Thymus (tissue), 11 donors: Measurements from ENCODE around the gene CIB4. TPM values are rescaled to one million over a fixed set of nuclear protein-coding genes. Genes with fewer than 3 reads are reported as not detected.

Experiments used
- DNase-seq, 9 donors: peaks; one replicate each; pipeline ENCODE4 v3.0.0-alpha.2; 2013; ENCODE audit warnings: low spot score in 9 of 9, low read depth in 6 of 9, missing footprints in 1 of 9
- H3K27ac ChIP-seq, 2 donors: one replicate each; pipeline ENCODE4 v1.5.1; 2013; ENCODE audit warnings: control low read depth in 1 of 2, low read depth in 1 of 2, low read length in 1 of 2, mild to moderate bottlenecking in 1 of 2, moderate library complexity in 1 of 2
- H3K27me3 ChIP-seq, 2 donors: one replicate each; pipeline ENCODE4 v1.5.1; 2013; ENCODE audit warnings: low read length in 1 of 2; ENCODE audit not compliant: control insufficient read depth in 2 of 2, insufficient read depth in 1 of 2
- H3K36me3 ChIP-seq, 2 donors: one replicate each; pipeline ENCODE4 v1.5.1; 2013; ENCODE audit warnings: low read length in 1 of 2, mild to moderate bottlenecking in 1 of 2, moderate library complexity in 1 of 2; ENCODE audit not compliant: control insufficient read depth in 2 of 2, insufficient read depth in 2 of 2
- H3K4me1 ChIP-seq, 2 donors: one replicate each; pipeline ENCODE4 v1.5.1; 2013; ENCODE audit warnings: low read length in 2 of 2; ENCODE audit not compliant: control insufficient read depth in 2 of 2, insufficient read depth in 2 of 2
- H3K4me3 ChIP-seq, 2 donors: one replicate each; pipeline ENCODE4 v1.5.1; 2013; ENCODE audit warnings: low read length in 2 of 2, control low read depth in 1 of 2, mild to moderate bottlenecking in 1 of 2
- H3K9me3 ChIP-seq, 2 donors: one replicate each; pipeline ENCODE4 v1.5.1; 2013; ENCODE audit warnings: low read length in 1 of 2, mild to moderate bottlenecking in 1 of 2; ENCODE audit not compliant: control insufficient read depth in 2 of 2, insufficient read depth in 1 of 2
- WGBS: extraction: QIAGEN DNeasy Blood & Tissue Kit; methylation state at CpG from one replicate; pipeline ENCODE4 v1.1.7; 2013; 5-methylcytosine and 5-hydroxymethylcytosine counted together
- polyA plus RNA-seq: library from polyadenylated mRNA; stranded (reverse); fragments of 200-250 nt; gene quantifications from one replicate; pipeline ENCODE4 v1.2.3, GENCODE V29; 2013
- total RNA-seq: library from RNA; stranded (reverse); fragments of 120-200 nt; gene quantifications from one replicate; pipeline ENCODE4 v1.2.4, GENCODE V29; 2013
- donor health status: healthy.

The CIB4 gene
- total and polyA plus RNA-seq, 2 donors = 0.19 TPM; not detected in 1

DNA sequence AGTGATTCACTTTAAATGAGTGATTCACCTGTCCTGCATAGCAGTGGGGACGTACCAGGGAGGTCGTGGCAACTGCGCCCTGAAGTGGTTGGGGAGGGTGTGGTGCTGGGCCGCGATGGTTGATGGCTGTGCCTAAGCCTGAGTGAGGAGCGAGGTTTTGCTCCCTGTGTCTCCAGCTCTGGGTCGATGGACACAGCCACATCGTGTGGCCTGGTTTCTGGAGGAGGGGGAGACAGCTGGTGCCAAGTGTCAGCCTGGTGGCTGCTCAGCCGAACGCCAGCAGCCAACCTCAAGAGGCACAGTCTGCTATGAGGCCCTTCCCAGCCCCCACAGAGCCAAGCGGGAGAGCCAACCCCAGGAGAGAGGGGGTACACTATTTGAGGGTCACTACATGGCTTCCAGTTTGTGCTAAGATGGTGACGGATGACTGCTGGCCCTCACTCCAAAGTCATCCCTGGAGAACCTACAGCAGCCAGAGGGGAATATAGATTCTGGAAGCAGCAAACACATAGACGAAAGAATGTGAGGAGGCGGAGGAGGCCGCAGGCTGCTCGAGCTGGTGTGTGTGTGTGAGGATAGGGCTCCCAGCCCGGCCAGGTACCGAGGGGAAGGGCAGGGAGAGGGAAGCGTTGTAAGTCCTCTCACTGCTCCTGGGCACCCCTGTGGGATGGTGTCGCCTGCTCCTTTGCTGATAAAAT is 104.6 kb downstream of the CIB4 start:
- Histone ChIP-seq H3K27me3 (peaks cover 0 to 6% of the 10 kb centered on the region in 2 donors), H3K36me3 (no peaks in the 10 kb centered on the region), H3K9me3 (no peaks in the 10 kb centered on the region), H3K4me1 (no peaks in the 10 kb centered on the region), H3K27ac (no peak overlapping the region), H3K4me3 (no peak overlapping the region)
- WGBS = 90% methylated on average over 20 of the region's 20 CpGs
- DNase-seq = no peak

DNA sequence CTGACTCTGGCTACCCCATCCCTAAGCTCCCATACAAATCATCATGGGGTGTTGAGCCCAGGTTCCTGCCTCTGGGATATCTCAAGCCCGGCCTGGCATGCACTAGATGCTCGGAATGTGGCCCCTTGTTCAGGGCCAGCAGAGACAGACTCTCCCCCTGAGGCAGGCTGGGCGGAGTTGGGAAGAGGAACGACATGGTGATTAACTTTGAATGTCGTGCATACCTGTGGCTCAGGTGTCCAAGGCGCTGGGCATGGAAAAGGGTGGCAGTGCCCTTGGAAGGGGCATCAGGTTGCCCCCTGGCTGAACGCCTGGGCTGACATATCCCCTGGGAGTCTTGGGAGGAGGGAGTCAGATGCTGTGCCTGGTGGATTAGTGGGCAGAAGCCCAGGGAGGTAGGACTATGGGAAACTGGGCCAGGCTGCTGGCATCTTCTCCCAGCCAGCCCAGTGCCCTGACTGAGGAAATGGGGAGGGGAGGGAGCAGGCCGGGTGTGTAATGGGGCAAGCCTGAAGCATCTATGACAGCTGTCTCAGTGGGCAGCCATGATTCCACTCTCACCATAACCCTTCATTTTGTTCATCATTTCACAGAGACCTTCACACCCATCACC is 105.4 kb downstream of the CIB4 start:
- Histone ChIP-seq H3K4me1 (no peaks in the 10 kb centered on the region), H3K27ac (no peak overlapping the region), H3K9me3 (no peaks in the 10 kb centered on the region), H3K4me3 (no peak overlapping the region), H3K36me3 (no peaks in the 10 kb centered on the region), H3K27me3 (peaks cover 0 to 8% of the 10 kb centered on the region in 2 donors)
- no peak for DNase-seq
- 95% methylated on average over 8 of the region's 8 CpGs for WGBS

DNA sequence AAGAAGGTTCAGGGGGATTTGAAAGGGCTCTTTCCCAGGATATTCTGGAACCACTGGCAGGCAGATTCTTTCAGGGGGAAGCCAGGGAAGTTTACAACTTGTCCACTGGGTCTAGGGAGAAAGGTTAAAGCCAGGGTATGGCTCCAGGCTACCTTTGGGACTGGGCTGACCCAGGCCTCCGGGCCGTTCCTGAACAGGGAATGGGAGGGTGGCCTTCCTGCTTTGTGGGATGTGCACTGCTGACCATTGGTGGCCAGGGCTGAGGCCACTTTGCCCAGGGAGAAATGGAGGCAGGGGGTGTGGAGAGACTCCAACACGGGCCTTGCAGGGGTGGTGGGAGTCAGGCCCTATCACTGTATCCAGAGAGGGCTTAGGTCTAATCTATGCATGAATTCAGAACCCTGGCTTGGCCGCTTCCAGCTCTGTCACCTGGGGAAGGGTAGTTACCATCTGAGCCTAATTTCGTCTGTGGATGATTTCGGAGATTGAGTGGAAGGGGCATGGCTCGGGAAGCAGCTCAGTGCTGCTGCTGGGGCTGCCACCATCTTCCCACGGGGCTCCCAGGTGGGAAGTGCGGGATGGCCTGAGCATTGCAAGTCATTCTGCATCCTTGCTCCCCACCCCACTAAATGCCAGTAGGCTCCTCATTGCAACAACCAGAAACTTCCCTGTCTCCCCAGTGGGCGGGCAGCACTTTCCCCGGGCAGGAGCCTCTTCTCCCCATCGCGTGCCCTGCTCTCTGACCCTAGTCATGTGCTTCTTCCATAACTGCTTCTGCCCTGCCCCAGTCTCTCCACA is 106.1 kb downstream of the CIB4 start:
- H3K4me3 ChIP-seq = no peak overlapping the region
- WGBS = 94% methylated on average over 13 of the region's 13 CpGs
- no peak for DNase-seq
- H3K27ac ChIP-seq = no peak overlapping the region
- no peaks in the 10 kb centered on the region for H3K4me1 ChIP-seq
- no peaks in the 10 kb centered on the region for H3K9me3 ChIP-seq
- H3K27me3 ChIP-seq = peaks cover 0 to 4% of the 10 kb centered on the region in 2 donors
- no peaks in the 10 kb centered on the region for H3K36me3 ChIP-seq

DNA sequence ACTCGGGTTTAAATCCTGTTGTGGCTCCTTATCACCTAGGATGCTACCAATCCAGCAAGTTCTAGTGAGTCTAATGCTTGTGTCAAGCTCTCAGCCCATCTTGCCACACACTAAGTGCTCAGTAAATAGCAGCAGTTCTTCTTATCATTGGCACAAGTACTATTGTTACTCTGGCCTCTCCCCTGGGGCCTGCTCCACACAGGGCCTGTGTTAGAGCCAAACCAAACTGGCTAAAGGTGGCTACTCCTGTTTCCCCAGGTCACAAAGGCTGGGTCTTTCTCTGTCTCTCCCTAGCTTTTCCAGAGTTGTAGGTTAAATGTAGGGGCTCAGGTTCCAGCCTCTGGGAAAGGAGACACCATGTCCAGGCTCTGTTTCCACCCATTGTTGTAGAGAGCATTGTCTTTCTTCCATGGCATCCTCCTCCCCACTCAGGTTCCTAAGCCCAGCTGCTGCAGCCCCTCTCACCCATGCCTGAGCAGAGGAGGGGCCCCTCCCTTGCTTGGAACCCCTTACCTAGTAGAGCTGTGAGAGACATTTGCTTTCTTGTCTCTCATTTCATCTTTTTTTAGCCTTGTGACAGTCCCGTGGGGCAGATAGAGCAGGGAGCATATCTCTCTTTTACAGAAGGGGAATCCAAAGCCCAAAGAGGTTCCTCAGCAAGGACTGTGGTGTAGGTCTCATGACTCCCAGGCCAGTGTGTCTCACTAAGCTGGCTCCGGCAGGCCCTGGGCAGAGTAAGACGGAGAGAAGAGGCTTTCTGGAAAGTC is 106.9 kb downstream of the CIB4 start:
- Histone ChIP-seq H3K36me3 (no peaks in the 10 kb centered on the region), H3K9me3 (no peaks in the 10 kb centered on the region), H3K27ac (no peak overlapping the region), H3K4me1 (no peaks in the 10 kb centered on the region), H3K27me3 (peaks cover 0 to 4% of the 10 kb centered on the region in 2 donors), H3K4me3 (no peak overlapping the region)
- no peak for DNase-seq
- WGBS = 90% methylated on average over 4 of the region's 4 CpGs

DNA sequence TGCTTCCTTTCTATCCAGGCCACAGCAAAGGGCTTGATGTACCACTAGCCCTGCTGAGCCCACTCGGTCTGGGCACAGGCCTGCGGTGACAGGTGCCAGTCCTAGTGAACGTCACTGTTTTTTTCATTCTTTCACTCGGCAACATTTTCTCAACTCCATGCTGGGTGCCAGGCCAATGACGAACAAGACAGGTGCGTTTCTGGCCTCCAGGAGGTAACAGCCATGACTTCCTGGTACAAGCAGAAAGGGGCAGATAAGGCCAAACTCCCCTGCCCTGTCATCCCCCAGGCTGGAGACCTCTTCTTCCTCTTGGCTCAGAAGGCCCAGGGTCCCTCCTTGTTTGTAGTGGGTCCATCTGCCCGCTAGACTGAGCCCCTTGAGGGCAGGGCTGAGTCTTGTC is 107.5 kb downstream of the CIB4 start:
- Histone ChIP-seq H3K9me3 (no peaks in the 10 kb centered on the region), H3K4me3 (no peak overlapping the region), H3K27ac (no peak overlapping the region), H3K27me3 (peaks cover 0 to 4% of the 10 kb centered on the region in 2 donors), H3K4me1 (no peaks in the 10 kb centered on the region), H3K36me3 (no peaks in the 10 kb centered on the region)
- DNase-seq = no peak
- 95% methylated on average over 7 of the region's 7 CpGs for WGBS

DNA sequence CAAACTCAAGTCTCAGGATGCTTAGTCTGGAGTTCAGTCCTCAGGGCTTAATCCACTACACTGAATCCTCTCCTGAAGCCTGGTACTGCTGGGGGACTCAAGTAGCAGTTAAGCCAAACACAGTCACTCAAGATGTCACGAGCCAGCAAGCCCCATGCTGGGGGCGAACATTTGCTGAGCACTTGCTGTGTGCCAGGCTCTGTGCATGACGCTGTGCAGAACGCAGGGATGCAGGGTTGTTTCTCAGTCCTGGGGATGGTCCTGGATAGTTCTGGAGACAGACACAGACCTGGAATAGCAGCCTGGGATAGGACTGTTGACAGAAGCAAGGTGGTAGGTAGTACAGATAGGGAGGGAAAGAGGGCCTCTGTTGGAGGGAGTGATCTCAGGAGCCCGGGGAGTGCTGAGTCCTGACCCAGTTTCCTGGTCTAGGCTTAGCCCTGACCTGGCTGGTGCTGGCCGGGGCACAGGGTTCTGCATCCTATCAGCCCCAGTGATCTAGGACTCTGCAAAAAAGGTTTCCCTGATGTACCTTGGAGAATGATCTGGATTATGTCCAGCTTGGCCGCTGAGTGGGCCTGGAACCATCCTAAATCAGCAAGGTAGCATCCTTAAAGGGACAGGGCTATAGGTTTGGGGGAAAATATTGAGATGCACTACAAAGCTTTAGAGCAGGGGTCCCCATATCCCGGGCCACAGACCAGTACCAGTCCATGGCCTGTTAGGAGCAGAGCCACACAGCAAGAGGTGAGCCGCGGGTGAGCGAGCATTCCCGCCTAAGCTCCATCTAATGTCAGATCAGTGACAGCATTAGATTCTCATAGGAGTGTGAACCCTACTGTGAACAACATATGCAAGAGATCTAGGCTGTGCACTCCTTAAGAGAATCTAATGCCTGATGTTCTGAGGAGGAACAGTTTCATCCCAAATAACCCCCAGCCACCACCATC is 108.6 kb downstream of the CIB4 start:
- Histone ChIP-seq H3K36me3 (no peaks in the 10 kb centered on the region), H3K27ac (no peak overlapping the region), H3K4me3 (no peak overlapping the region), H3K27me3 (peaks cover 0 to 4% of the 10 kb centered on the region in 2 donors), H3K4me1 (no peaks in the 10 kb centered on the region), H3K9me3 (no peaks in the 10 kb centered on the region)
- WGBS = 95% methylated on average over 12 of the region's 12 CpGs
- DNase-seq = no peak

Other genes with a start within 250 kb of the CIB4 start
- gene DRC1, start 239.4 kb downstream of the CIB4 start, total RNA-seq = 0.14 TPM
- 0.27 TPM for gene DRC1, start 239.4 kb downstream of the CIB4 start, polyA plus RNA-seq
- gene OTOF, start 163.2 kb downstream of the CIB4 start, total RNA-seq = 0.42 TPM
- 0.71 TPM for gene OTOF, start 163.2 kb downstream of the CIB4 start, polyA plus RNA-seq
- gene KCNK3, start 51.4 kb upstream of the CIB4 start, total RNA-seq = 0.05 TPM
- 0.71 TPM for gene KCNK3, start 51.4 kb upstream of the CIB4 start, polyA plus RNA-seq
- gene SLC35F6, start 122.9 kb upstream of the CIB4 start, total RNA-seq = 7.0 TPM
- gene SLC35F6, start 122.9 kb upstream of the CIB4 start, polyA plus RNA-seq = 10.8 TPM
- 25.6 TPM for gene CENPA, start 144.7 kb upstream of the CIB4 start, total RNA-seq
- 4.2 TPM for gene CENPA, start 144.7 kb upstream of the CIB4 start, polyA plus RNA-seq
- gene DPYSL5, start 206.8 kb upstream of the CIB4 start, total RNA-seq = 0.09 TPM
- 0.16 TPM for gene DPYSL5, start 206.8 kb upstream of the CIB4 start, polyA plus RNA-seq